ENCODE results near the gene NKD1. TPM values are rescaled to one million over a fixed set of nuclear protein-coding genes. Genes with fewer than 3 reads are reported as not detected.
A peak's percentile ranks its signal among the peaks of the same experiment; 100 is the strongest.

The NKD1 gene
- total RNA-seq, 6 donors from 2014 or later: 9.9 to 59.7 (median 21.4) TPM

GRCh38 chr16:50614955-50615724, 66.9 kb downstream of the NKD1 start:
- WGBS, 2 donors: 74 to 79% methylated on average over 7 of the region's 7 CpGs
- no peak for DNase-seq
- Histone ChIP-seq H3K27ac (peak overlapping the region in 2 of 4 donors; percentile 49 to 58), H3K27me3 (no peaks in the 10 kb centered on the region), H3K4me3 (no peak overlapping the region), H3K36me3 (no peaks in the 10 kb centered on the region), H3K9me3 (no peaks in the 10 kb centered on the region), H3K4me1 (peaks cover 11 to 37% (median 21%) of the 10 kb centered on the region in 4 donors)
- TF ChIP-seq POLR2AphosphoS5 (IDR thresholded peaks at IDR 0.05) (no peak), POLR2A (IDR thresholded peaks at IDR 0.05) (no peak), EP300 (IDR thresholded peaks at IDR 0.05) (no peak)
- TF ChIP-seq, protein P1, sequence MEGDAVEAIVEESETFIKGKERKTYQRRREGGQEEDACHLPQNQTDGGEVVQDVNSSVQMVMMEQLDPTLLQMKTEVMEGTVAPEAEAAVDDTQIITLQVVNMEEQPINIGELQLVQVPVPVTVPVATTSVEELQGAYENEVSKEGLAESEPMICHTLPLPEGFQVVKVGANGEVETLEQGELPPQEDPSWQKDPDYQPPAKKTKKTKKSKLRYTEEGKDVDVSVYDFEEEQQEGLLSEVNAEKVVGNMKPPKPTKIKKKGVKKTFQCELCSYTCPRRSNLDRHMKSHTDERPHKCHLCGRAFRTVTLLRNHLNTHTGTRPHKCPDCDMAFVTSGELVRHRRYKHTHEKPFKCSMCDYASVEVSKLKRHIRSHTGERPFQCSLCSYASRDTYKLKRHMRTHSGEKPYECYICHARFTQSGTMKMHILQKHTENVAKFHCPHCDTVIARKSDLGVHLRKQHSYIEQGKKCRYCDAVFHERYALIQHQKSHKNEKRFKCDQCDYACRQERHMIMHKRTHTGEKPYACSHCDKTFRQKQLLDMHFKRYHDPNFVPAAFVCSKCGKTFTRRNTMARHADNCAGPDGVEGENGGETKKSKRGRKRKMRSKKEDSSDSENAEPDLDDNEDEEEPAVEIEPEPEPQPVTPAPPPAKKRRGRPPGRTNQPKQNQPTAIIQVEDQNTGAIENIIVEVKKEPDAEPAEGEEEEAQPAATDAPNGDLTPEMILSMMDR (IDR thresholded peaks at IDR 0.05): no peak
- no peak for ATAC-seq (ENCODE audit: low FRiP score in 2 of 2)

GRCh38 chr16:50615891-50616290, 67.7 kb downstream of the NKD1 start:
- H3K9me3 ChIP-seq: no peaks in the 10 kb centered on the region
- H3K27ac ChIP-seq: no peak overlapping the region
- ATAC-seq (ENCODE audit: low FRiP score in 2 of 2) (no peak), DNase-seq (no peak)
- no peaks in the 10 kb centered on the region for H3K27me3 ChIP-seq
- peaks cover 10 to 35% (median 17%) of the 10 kb centered on the region in 4 donors for H3K4me1 ChIP-seq
- 66 to 80% methylated on average over 5 of the region's 5 CpGs for WGBS, 2 donors
- TF ChIP-seq POLR2AphosphoS5 (IDR thresholded peaks at IDR 0.05) (no peak), POLR2A (IDR thresholded peaks at IDR 0.05) (no peak), EP300 (IDR thresholded peaks at IDR 0.05) (no peak)
- TF ChIP-seq, protein P1 (IDR thresholded peaks at IDR 0.05): no peak
- H3K4me3 ChIP-seq: no peak overlapping the region
- H3K36me3 ChIP-seq: no peaks in the 10 kb centered on the region

DNA sequence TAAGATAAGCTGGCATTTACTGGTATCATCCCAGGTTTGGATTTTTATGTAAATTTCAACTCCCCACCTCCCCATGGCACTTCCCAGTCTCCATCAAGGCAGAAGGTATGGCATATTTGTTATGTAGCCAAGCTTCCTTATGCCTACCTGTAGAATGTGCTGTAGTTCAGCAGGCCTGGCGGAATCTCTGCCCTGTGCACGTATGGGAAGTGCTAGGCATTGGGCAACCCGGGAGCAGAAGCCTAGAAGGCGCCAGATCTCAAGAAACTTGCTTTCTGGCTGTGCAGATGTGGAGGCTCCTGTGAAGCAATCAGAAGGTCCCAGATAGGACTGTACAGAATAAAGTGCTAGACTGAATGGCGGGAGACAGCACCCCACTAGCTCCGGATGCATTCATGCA, 68.2 kb downstream of the NKD1 start:
- no peak overlapping the region for H3K27ac ChIP-seq
- WGBS, 2 donors: 68 to 81% methylated on average over 4 to 6 of the region's 6 CpGs
- TF ChIP-seq POLR2AphosphoS5 (IDR thresholded peaks at IDR 0.05): no peak
- TF ChIP-seq POLR2A (IDR thresholded peaks at IDR 0.05): no peak
- TF ChIP-seq, protein P1 (IDR thresholded peaks at IDR 0.05): no peak
- no peak for TF ChIP-seq EP300 (IDR thresholded peaks at IDR 0.05)
- no peak for ATAC-seq (ENCODE audit: low FRiP score in 2 of 2)
- no peaks in the 10 kb centered on the region for H3K36me3 ChIP-seq
- H3K27me3 ChIP-seq: no peaks in the 10 kb centered on the region
- H3K4me3 ChIP-seq: no peak overlapping the region
- DNase-seq: no peak
- H3K9me3 ChIP-seq: no peaks in the 10 kb centered on the region
- H3K4me1 ChIP-seq: peaks cover 6 to 30% (median 13%) of the 10 kb centered on the region in 4 donors

- Histone ChIP-seq H3K9me3 (no peaks in the 10 kb centered on the region), H3K4me3 (no peak overlapping the region), H3K36me3 (no peaks in the 10 kb centered on the region), H3K4me1 (peaks cover 2 to 25% (median 8%) of the 10 kb centered on the region in 4 donors), H3K27me3 (no peaks in the 10 kb centered on the region), H3K27ac (peak overlapping the region in 1 of 4 donors; percentile 24)
- 54 to 68% methylated on average over 8 to 11 of the region's 11 CpGs for WGBS, 2 donors
- ATAC-seq (ENCODE audit: low FRiP score in 2 of 2) (no peak), DNase-seq (no peak)
- no peak for TF ChIP-seq EP300 (IDR thresholded peaks at IDR 0.05)
- TF ChIP-seq POLR2A (IDR thresholded peaks at IDR 0.05): no peak
- no peak for TF ChIP-seq POLR2AphosphoS5 (IDR thresholded peaks at IDR 0.05)
- TF ChIP-seq, protein P1 (IDR thresholded peaks at IDR 0.05): no peak
Measured at GRCh38 chr16:50616883-50617645, 68.9 kb downstream of the NKD1 start.
